CD1c-positive myeloid dendritic cell (primary cell): ENCODE data around the gene C9orf78.

Source experiments
- DNase-seq: peaks from one replicate; pipeline ENCODE4 v3.0.0-alpha.2; 2016; ENCODE audit errors: extremely low spot score

The C9orf78 gene

GRCh38 chr9:129841071-129841470, 6.0 kb upstream of the C9orf78 start:
- DNase-seq = no peak

GRCh38 chr9:129840034-129840433, 5.0 kb upstream of the C9orf78 start:
- no peak for DNase-seq

GRCh38 chr9:129839324-129840023, 4.4 kb upstream of the C9orf78 start:
- DNase-seq = peak; percentile 55

GRCh38 chr9:129838707-129839259, 3.7 kb upstream of the C9orf78 start:
- DNase-seq = peak; percentile 81

- DNase-seq = peak; percentile 25
Measured at GRCh38 chr9:129836311-129837007, 1.4 kb upstream of the C9orf78 start.

GRCh38 chr9:129835860-129836223, 767 bp upstream of the C9orf78 start:
- DNase-seq = no peak

- DNase-seq = peak; percentile 39
Measured at GRCh38 chr9:129834489-129835127, 467 bp downstream of the C9orf78 start.

- no peak for DNase-seq
Measured at GRCh38 chr9:129832982-129833381, 2.1 kb downstream of the C9orf78 start.

- no peak for DNase-seq
Measured at GRCh38 chr9:129828969-129829368, 6.1 kb downstream of the C9orf78 start.

GRCh38 chr9:129828051-129828450, 7.0 kb downstream of the C9orf78 start:
- no peak for DNase-seq

- no peak for DNase-seq
Measured at GRCh38 chr9:129826759-129827158, 8.3 kb downstream of the C9orf78 start.

GRCh38 chr9:129826344-129826743, 8.7 kb downstream of the C9orf78 start:
- no peak for DNase-seq

- peak; percentile 95 for DNase-seq
Measured at GRCh38 chr9:129823935-129824601, 11.0 kb downstream of the C9orf78 start, which contains the start of gene TOR1A. Gene TOR1A (minus strand): TSS chr9:129824136. CDS start chr9:129824085, 51 bp downstream.

- DNase-seq = no peak
Measured at GRCh38 chr9:129823542-129823934, 11.5 kb downstream of the C9orf78 start.

- DNase-seq = peak; percentile 9
Measured at GRCh38 chr9:129822898-129823541, 12.1 kb downstream of the C9orf78 start.

GRCh38 chr9:129816501-129817435, 18.3 kb downstream of the C9orf78 start:
- peak; percentile 92 for DNase-seq

GRCh38 chr9:129815278-129815677, 19.8 kb downstream of the C9orf78 start:
- DNase-seq = no peak

GRCh38 chr9:129814432-129815223, 20.4 kb downstream of the C9orf78 start:
- DNase-seq = peak; percentile 64

GRCh38 chr9:129813661-129814060, 21.4 kb downstream of the C9orf78 start:
- no peak for DNase-seq
